HG03025 (cell line): ENCODE measurements around the gene OR1L8.
"Not testable (repeated sequence)": the region's sequence is repeated elsewhere in the genome, so short reads cannot be mapped to it uniquely, and the experiment has no call there.

Experiments
- ATAC-seq: cut with Tn5 transposase; IDR thresholded peaks from one replicate; pipeline ENCODE4 v1.9.1; 2021; ENCODE audit warnings: mild to moderate bottlenecking, moderate library complexity; ENCODE audit not compliant: unreplicated experiment, low FRiP score

The OR1L8 gene

DNA sequence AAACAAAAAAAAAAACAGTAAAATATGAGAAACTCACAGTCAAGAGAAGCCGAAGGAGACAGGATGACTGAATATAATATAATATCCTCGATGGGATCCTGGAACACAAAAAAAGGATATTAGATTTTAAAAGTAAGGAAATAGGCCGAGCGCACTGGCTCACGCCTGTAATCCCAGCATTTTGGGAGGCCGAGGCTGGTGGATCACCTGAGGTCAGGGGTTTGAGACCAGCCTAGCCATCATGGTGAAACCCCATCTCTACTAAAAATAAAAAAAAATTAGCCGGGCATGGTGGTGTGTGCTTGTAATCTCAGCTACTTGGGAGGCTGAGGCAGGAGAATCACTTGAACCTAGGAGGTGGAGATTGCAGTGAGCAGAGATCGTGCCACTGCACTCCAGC is at the start of gene OR1L8:
OR1L8 (minus strand) TSS at position 101 of the 400 bp plus-strand sequence. CDS start 14,907 bp downstream, outside the sequence.
- ATAC-seq, result not testable (repeated sequence)

DNA sequence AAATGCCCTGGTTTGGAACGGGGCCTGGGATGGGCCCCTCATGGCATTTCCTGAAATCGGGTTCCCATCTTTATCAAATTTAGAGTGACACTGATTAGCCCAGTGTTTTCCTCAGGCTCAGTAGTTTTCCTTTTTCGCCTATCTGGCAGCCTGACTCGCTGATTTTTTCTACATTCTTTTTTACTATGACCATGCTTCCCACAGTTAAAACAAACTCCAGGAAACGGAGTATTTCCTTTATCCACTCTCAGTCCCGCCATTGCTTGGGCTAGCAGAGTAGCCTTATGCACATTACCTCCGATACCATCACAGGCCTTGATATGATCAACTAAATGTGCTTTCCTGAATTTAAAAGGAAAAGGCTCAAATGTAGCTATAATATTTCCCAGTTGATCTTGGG is 36.8 kb upstream of the OR1L8 start:
- ATAC-seq, result no peak

- no peak for ATAC-seq
Observed at GRCh38 chr9:122614362-122614761, 31.2 kb upstream of the OR1L8 start, which contains the start of gene OR1Q1. Gene OR1Q1, plus strand, starts transcription at chr9:122614738. Its CDS starts 0 bp downstream, at chr9:122614738.

DNA sequence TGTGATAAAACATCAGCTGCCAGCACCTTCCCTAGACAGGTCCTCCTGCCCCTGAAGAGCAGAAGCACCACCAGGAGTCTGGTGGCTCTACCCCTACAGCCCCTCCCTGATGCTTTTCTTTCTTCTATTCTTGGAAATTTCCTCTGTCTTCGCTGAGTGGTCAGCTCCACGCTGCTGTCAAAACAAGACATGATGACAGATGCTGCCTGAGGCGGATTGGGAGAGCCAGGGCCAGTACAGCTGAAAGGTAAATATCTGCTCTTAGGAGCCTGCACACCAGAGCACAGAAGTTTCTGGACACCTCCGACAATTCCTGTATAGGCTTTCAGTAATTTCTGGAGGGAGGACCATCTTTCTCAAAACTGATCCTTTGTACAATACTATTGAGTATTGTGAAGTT is 26.6 kb upstream of the OR1L8 start:
- ATAC-seq, result no peak

DNA sequence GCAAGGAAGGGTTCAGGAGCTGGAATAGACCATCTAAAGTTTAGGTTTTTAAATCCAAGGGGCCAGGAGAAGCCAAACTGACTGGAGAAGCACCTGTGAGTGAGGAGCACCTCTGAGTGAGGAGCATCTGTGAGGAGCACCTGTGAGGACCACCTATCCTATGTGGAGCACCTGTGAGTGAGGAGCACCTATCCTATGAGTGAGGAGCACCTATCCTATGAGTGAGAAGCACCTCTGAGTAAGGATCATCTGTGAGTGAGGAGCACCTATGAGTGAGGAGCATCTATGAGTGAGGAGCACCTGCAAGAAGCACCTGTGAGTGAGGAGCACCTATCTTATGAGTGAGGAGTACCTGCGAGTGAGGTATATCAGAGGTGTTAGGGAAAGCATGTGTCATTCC is 23.4 kb upstream of the OR1L8 start:
- ATAC-seq, result no peak

DNA sequence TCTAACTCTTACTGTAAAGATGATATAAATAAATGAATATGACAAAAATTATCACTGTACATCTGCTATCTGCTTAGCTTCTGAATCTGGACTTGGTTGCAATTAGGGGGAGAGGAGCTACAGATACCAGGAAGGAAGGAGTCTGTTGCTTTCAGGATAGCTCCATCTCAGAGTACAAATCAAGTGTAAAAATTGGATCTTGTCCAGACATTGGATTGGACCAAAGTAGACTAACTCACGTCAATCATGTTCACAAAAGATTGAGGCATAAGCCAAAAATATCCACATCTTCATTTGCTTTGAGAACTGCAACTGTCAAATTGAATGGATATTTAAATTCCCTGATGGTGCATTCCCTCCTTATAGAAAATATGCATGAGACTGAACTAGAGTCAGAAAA is 22.5 kb upstream of the OR1L8 start:
- no peak for ATAC-seq

DNA sequence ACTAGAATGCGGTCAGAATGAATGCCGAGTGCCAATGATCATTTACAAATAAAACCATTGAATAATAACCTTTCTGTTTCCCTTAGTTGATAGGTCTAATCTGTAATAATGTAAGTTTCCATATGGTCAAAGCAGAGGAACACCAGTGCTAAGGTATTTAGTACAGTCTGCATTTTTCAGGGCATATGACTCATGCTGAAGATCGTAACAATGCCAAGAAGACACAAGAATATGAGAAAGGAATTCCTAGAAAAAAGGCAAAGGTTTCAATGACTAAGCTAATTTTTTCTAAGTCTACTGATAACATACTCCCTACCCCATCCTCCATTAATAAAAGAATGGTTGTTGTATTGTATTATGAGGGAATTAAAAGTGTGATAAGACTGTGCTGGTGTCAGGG is 2.8 kb downstream of the OR1L8 start:
- ATAC-seq, result no peak

GRCh38 chr9:122579874-122580273 is 3.3 kb downstream of the OR1L8 start:
- no peak for ATAC-seq

GRCh38 chr9:122572456-122572855 is 10.7 kb downstream of the OR1L8 start:
- ATAC-seq, result no peak

DNA sequence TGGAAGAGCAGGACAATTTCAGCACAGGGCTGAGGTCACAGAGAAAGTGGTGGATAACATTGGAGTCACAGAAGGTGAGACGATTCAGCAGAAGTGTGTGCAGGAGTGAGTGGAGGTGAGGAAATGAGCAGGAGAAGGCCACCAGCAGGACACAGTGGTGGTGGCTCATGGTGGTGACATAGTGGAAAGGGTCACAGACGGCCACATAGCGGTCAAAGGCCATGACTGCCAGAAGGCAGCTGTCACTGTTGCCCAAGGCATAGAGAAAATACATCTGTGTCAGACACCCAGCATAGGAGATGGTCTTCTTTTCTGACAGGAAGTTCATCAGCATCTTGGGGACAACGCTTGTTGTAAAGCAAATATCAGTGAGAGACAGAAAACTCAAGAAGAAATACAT is 15.3 kb downstream of the OR1L8 start:
- ATAC-seq, result no peak

DNA sequence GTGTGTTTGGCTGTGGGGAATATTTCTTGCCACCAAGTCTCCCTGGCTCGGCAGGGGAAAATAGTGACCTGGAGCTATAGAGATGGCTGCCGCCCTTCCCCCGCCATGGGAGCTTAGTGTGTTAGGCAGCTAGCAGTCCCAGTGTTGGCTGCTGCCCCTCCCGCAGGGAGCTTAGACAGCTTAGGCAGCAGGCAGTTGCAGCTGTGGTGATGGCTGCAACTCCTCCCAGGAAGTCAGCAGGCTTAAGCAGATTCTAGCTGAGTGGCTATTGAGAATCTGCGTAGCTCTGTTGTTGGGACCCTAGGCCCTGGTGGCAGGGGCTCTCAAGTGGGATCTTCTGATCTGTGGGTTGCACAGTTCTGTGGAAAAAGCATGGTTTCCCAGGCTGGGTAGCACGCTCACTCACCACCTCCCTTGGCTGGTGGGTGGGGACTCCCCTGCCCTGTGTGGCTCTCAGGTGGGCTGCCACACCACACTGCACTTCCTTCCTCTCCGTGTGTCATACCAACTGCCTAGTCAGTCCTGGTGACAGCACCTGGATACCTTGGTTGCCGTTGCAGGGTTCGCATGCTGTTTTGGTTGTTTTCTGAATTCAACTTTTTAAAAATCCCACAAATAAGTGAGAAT is 20.9 kb downstream of the OR1L8 start:
- no peak for ATAC-seq

DNA sequence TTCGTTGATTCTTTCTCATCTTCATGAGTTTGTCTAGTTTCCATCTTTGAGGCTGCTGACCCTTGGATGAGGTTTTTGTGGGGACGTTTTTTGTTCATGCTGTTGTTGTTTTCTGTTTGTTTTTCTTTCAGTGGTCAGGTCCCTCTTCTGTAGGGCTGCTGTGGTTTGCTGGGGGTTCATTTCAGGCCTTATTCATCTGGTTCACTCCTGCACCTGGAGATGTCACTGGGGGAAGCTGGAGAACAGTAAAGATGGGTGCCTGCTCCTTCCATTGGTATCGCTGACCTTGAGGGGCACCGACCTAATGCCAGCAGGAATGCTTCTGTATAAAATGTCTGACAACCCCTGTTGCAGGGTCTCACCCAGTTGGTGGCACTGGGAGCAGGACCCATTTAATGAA is 21.7 kb downstream of the OR1L8 start:
- no peak for ATAC-seq

GRCh38 chr9:122552812-122553211 is 30.4 kb downstream of the OR1L8 start, which contains the start of gene OR1N2:
Gene OR1N2, plus strand, starts transcription at chr9:122553112. Its CDS starts 100 bp downstream, at chr9:122553212.
- ATAC-seq, result no peak

DNA sequence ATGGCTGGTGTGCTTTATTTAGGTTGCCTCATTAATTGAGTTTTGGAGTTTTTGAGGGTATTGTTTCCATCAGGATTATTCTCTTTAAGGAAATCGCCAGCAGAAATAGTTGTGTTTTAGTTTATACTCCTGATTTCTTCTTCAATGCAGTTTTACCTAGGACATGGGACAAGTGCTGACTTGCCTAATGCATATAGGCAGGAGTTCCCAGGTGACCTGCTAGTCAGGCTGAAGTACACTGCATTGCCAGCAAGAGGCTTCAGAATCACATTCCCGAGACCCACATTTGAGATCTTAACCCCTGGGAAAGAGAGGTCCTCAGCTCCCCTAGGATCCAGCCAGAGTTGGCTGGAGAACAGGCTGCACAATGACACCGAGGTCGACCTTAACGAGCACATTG is 31.8 kb downstream of the OR1L8 start:
- ATAC-seq, result no peak

DNA sequence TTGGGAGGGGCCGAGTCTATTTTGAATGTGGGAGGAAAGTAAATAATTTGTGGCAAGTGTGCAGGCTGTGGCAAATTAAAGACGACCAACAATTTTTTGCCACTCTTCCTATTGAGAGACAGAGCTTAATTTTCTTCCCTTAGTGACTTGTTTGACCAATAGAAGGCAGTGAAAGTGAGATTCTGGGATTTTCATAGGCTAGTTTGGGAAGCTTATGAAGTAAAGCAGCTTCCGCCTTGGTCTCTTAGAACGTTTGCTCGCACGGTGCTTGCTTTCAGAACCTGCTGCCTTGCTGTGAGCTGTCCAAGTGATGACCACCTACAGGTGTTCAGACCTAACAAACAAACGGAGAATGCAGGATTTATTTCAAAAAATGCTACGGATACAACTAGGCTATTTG is 37.0 kb downstream of the OR1L8 start:
- no peak for ATAC-seq

GRCh38 chr9:122538757-122539156 is 44.4 kb downstream of the OR1L8 start:
- ATAC-seq, result no peak

GRCh38 chr9:122537066-122537465 is 46.1 kb downstream of the OR1L8 start:
- ATAC-seq, result not testable (repeated sequence)

- no peak for ATAC-seq
Observed at GRCh38 chr9:122536134-122536533, 47.0 kb downstream of the OR1L8 start.

DNA sequence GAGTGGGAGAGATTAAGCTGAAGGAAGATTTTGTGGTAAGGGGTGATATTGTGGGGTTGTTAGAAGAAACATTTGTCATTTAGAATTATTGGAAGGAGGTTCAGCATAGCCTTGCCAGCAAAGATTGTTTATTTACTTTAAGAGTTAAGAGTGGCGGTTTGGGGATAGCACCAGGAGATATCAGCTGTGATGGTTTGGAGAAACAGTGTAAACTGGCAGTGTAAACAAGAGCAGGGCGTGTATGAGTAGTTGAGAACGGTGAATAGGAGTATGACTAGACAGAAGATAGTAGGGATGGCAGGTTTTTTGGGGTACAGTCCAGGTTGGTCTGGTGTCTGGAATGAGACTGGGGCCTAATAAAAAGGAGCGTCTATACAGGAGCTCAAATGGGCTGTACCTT is 52.0 kb downstream of the OR1L8 start:
- ATAC-seq, result not testable (repeated sequence)

DNA sequence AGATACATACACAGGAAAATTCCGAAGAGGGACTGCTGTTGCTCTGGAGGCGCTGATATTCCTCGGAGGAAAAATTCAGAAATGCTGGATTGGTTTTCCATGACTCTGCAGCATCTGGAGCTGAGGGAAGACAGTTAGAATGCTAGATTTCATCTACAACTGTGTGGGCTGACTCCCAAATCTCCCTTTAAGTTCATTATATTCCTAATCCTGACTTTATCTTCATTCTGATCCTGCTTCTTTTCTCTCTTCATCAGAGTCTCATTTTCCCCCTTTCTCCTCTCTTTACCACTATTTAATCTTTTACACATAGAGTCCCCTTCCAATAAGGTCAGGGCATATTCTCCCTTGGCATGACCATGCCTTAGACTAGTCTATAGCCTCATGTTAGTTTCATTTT is 56.0 kb downstream of the OR1L8 start, which contains the start of gene OR1N1:
OR1N1 (minus strand) TSS at position 101 of the 400 bp plus-strand sequence; CDS start at position 101, 0 bp downstream.
- ATAC-seq, result no peak

GRCh38 chr9:122526602-122527001 is 56.6 kb downstream of the OR1L8 start:
- no peak for ATAC-seq

- no peak for ATAC-seq
Observed at GRCh38 chr9:122519376-122519775, 63.8 kb downstream of the OR1L8 start.
